GM12874 (cell line): ENCODE measurements around the gene INTS11.

Experiments
- CTCF ChIP-seq: IDR thresholded peaks from 2 replicates; pipeline ENCODE4 v1.5.1; 2011; ENCODE audit warnings: low read depth, mild to moderate bottlenecking, control low read depth, low read length, moderate library complexity; ENCODE audit not compliant: insufficient read depth

Gene INTS11

DNA sequence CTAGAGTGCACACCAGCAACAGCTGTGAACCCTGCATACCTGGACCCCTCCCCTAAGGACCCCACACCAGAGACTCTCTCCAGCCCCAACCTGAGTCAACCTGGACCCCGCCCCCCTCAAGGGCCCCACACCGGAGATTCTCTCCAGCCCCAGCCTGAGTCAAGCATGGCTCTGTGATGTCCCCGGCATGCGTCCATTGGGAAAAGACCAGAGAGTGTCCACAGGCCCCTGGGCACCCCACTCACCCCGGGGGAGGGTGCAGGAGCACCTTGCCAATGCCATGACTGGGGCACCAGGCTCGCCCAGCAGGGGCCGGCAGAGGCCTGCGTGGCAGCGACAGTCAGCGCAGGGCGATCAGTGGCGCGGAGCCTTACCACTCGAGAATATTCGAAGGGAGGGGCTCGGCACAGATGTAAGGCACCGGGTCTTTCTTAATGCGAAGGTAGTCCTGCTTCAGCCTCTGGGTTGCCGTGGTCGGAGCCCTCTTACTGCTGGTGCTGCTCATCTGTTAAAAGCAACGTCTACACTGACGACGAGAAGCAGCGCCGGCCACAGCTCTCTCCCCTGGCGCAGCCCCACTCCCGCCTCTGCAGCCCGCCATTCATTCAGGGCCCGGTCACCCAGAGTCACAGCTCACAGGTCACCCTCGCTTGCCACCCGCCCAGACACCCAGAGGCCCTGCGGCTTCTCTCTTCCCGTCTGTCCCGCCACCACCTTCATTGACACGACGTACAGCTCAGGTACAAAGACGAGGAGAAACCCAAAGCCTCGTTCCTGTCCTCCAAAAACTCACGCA is 56.8 kb downstream of the INTS11 start:
- no peak for TF ChIP-seq CTCF

- 0 out of 2 replicates have a peak, but pooled peaks have one; percentile 8 for TF ChIP-seq CTCF
Observed at GRCh38 chr1:1264868-1265272, 59.6 kb downstream of the INTS11 start.

DNA sequence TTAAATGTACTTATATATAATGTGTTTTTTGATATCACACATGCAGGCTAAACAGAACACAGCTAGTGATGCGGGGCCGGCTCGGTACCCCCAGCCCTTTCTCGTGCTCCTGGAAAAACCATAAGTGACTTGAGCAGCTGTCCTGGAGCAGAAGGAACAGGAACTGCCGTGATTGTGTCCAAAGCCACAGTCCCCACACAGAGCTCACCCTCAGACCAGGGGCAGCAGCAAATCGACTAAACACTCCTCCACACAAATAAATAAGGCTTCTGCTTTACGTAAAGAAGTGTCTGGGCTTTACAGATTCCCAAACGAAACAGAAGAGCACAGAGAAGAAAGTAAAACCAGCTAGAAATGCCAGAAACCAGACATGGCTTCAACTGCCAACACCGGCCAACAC is 60.4 kb downstream of the INTS11 start:
- TF ChIP-seq CTCF: no peak

DNA sequence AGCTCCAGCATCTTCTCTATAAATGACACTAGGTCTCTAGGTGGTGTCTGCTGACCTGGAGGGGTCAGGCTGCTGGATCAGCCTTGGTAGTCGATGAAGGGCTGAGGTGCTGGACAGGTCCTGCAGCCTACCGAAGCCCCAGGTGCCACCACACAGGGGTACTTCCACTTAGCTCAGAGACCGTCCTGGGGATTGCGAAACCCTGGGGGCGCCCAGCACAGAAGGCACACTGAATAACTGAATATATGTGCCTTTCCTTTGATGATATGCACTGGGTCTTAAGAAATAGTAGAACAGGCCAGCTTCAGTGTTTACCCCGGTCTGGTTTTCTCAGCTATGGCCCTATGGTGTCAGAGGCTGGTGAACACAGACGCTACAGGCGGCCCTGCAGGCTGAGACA is 61.7 kb downstream of the INTS11 start:
- no peak for TF ChIP-seq CTCF

GRCh38 chr1:1262071-1262470 is 62.4 kb downstream of the INTS11 start:
- no peak for TF ChIP-seq CTCF
